K562 (cell line): Measurements from ENCODE around the gene CEBPB. TPM values are rescaled to one million over a fixed set of nuclear protein-coding genes. Genes with fewer than 3 reads are reported as not detected.

Experiments
- CEBPZ ChIP-seq: fragments of 150-350 bp; IDR thresholded peaks from 2 replicates; pipeline ENCODE4 v1.6.1; 2014; ENCODE audit warnings: low read depth, mild to moderate bottlenecking, low read length, borderline replicate concordance
- RCOR1 ChIP-seq, 2 experiments: IDR thresholded peaks; 2 replicates each; pipeline ENCODE4 v1.6.1; 2012; ENCODE audit warnings: low read depth in 2 of 2, low read length in 2 of 2, borderline replicate concordance in 1 of 2, improper control_type of control experiment in 1 of 2
- ZNF740 ChIP-seq, 3 experiments: fragments of 200-800 bp in 1 of 3; sonication (Bioruptor generic) in 1 of 3; sonication (generic) in 1 of 3; formaldehyde crosslinking in 1 of 3; IDR thresholded peaks; 2 replicates each; pipeline versions ENCODE4 v1.6.1 to v1.8.0; 2016 to 2022; ENCODE audit warnings: mild to moderate bottlenecking in 2 of 3, missing compliant biosample characterization in 2 of 3, missing genetic modification characterization in 2 of 3, missing genetic modification reagents in 1 of 3
- polyA plus RNA-seq, 8 experiments: library from polyadenylated mRNA; depleted of rRNA in 4 of 8; stranded (reverse) in 5 of 8; unstranded in 3 of 8; fragments of >200 nt; fragmentation: Nextera tagmentation in 2 of 8; fragmentation: Illumina TruSeq in 1 of 8; extraction: Ambion mirVana in 2 of 8; extraction: Trizol in 1 of 8; gene quantifications; 2 replicates each; pipeline versions ENCODE4 v1.2.1 to v1.2.3, GENCODE V29; 2011 to 2014; ENCODE audit warnings: inconsistent platforms in 1 of 8, missing spikeins in 1 of 8
- total RNA-seq, 7 experiments: library from RNA; depleted of rRNA in 6 of 7; stranded (reverse); fragments of >200 nt in 6 of 7; fragmentation: Illumina TruSeq in 2 of 7; extraction: Trizol in 2 of 7; gene quantifications; 2 replicates each; pipeline versions ENCODE4 v1.2.1 to v1.2.3, GENCODE V29; 2011 to 2021; ENCODE audit warnings: low replicate concordance in 1 of 7

The CEBPB gene
- total and polyA plus RNA-seq, 9 of the 15 experiments (the other 6 are each of a cell fraction or from before 2014, with no cell fraction given), result 1.2 to 72.6 (median 7.8) TPM

- no peak for TF ChIP-seq CEBPZ
- TF ChIP-seq RCOR1 (IDR thresholded peaks at IDR 0.05; ENCODE audit: borderline replicate concordance in 1 of 2, low read depth in 2 of 2, low read length in 2 of 2), result peak in 1 of 2 experiments; percentile 19; a peak in 1 of 4 replicates
- no peak for TF ChIP-seq ZNF740 (CRISPR knock-in tag; IDR thresholded peaks at IDR 0.05)
- TF ChIP-seq ZNF740 (tag; IDR thresholded peaks at IDR 0.05), result no peak
These were observed 29.0 kb downstream of the CEBPB start (continued) for GRCh38 chr20:50219600-50219999.
